Heart left ventricle (tissue), 16 donors: Measurements from ENCODE around the gene IL17REL. TPM values are rescaled to one million over a fixed set of nuclear protein-coding genes. Genes with fewer than 3 reads are reported as not detected.

ENCODE experiments used
- ATAC-seq, 4 donors: fragments of 200-7000 bp; cut with Tn5 transposase; one replicate each; pipeline ENCODE4 v1.9.1; 2020 to 2022; ENCODE audit warnings: moderate library complexity in 4 of 4, mild to moderate bottlenecking in 3 of 4, moderate number of reproducible peaks in 1 of 4
- DNase-seq, 5 donors: peaks; one replicate each; pipeline ENCODE4 v3.0.0-alpha.2; 2020
- H3K27ac ChIP-seq, 12 donors: fragments of 200-600 bp; sonication (generic) in 4 of 12; one replicate each; pipeline versions ENCODE4 v1.5.0 to v1.8.0; 2016 to 2022; ENCODE audit warnings: mild to moderate bottlenecking in 2 of 12
- H3K27me3 ChIP-seq, 9 donors: fragments of 200-600 bp; sonication (generic) in 2 of 9; one replicate each; pipeline versions ENCODE4 v1.5.1 to v1.8.0; 2016 to 2022; ENCODE audit warnings: mild to moderate bottlenecking in 3 of 9
- H3K36me3 ChIP-seq, 9 donors: fragments of 200-600 bp; sonication (generic) in 2 of 9; one replicate each; pipeline versions ENCODE4 v1.5.0 to v1.8.0; 2018 to 2022; ENCODE audit warnings: mild to moderate bottlenecking in 2 of 9
- H3K4me1 ChIP-seq, 12 donors: fragments of 200-600 bp; sonication (generic) in 4 of 12; one replicate each; pipeline versions ENCODE4 v1.5.0 to v1.8.0; 2016 to 2022; ENCODE audit warnings: mild to moderate bottlenecking in 3 of 12
- H3K4me3 ChIP-seq, 12 donors: fragments of 200-600 bp; sonication (generic) in 4 of 12; one replicate each; pipeline versions ENCODE4 v1.5.0 to v1.8.0; 2017 to 2022; ENCODE audit warnings: mild to moderate bottlenecking in 9 of 12, moderate library complexity in 4 of 12
- H3K9me3 ChIP-seq, 12 donors: fragments of 200-600 bp; sonication (generic) in 4 of 12; one replicate each; pipeline versions ENCODE4 v1.5.0 to v1.8.0; 2016 to 2022; ENCODE audit warnings: mild to moderate bottlenecking in 1 of 12
- POLR2A ChIP-seq, 2 donors: fragments of 450-650 bp; IDR thresholded peaks; one replicate each; pipeline ENCODE4 v1.6.1; 2017; ENCODE audit warnings: antibody characterized with exemption in 2 of 2, mild to moderate bottlenecking in 2 of 2, moderate library complexity in 2 of 2
- WGBS, 4 donors: extraction: QIAGEN DNeasy Blood & Tissue Kit in 2 of 4; methylation state at CpG; one replicate each; pipeline versions ENCODE4 v1.1.5 to v1.1.7; 2013 to 2018; 5-methylcytosine and 5-hydroxymethylcytosine counted together
- intact Hi-C, 10 donors: fragments of 100-400 bp; cut with DNase I; formaldehyde crosslinking; loops; one replicate each; pipeline versions ENCODE4 v1.11.1 to v1.14.2; 2022
- polyA plus RNA-seq, 2 donors: library from polyadenylated mRNA; stranded (reverse); fragments of 200-250 nt; gene quantifications; one replicate each; pipeline ENCODE4 v1.2.3, GENCODE V29; 2013
- total RNA-seq, 9 donors: library from RNA; depleted of rRNA in 2 of 9; stranded (reverse); fragments of >200 nt in 2 of 9; fragmentation: NEBNext Ultra II Directional in 3 of 9; extraction: Animal tissue kit (Norgen Biotek cat#: 25700) in 3 of 9; gene quantifications; one replicate each; pipeline versions ENCODE4 v1.1.0 to v1.2.4, GENCODE V29; 2016 to 2023
- TF ChIP-seq, protein P1 (sequence below), 12 donors: fragments of 200-600 bp; sonication (generic) in 4 of 12; IDR thresholded peaks; one replicate each; pipeline versions ENCODE4 v1.5.0 to v1.8.0; 2018 to 2022; ENCODE audit warnings: antibody characterized with exemption in 12 of 12, mild to moderate bottlenecking in 5 of 12
- donor health status: ischemic (EF 13 %, LVEDD 7.1; RV severe dilation, severe dysfunction).
- donor health status: healthy with polysubstance abuse.
- donor health status: DM: no; HTN: yes; CAD: no.
- donor health status: DM: no; HTN: no; CAD: no.
- donor health status: ischemic (EF 25% LVEDD 6.9; RV normal size, moderate dysfunction).
- donor health status: ischemic (EF 25% LVEDD 5.7; RV mildly dilated, moderate dysfunction).
- donor health status: healthy.
- donor health status: DM: yes; HTN: yes; CAD: no.
- donor health status: ischemic (EF 35%, LVEDD 5.7; RV mildly dilated, moderate dysfunction).
- donor health status: nonischemic (EF 11% LVEDD 7.7; RV severe dilation, severe dysfunction).
- donor health status: DM: yes; HTN: yes; CAD: no.
- donor health status: PGD.
- donor health status: ischemic (EF 29% LVEDD 5.4; RV normal size, mild dysfunction).
- donor health status: nonischemic (EF 23%, LVEDD 6.1; RV moderate dilation, normal function).

IL17REL gene
- total and polyA plus RNA-seq, 11 donors: not detected

- H3K4me1 ChIP-seq: peaks cover 10 to 58% (median 42%) of the 10 kb centered on the region in 12 donors
- no peak overlapping the region for H3K4me3 ChIP-seq
- TF ChIP-seq, protein P1, sequence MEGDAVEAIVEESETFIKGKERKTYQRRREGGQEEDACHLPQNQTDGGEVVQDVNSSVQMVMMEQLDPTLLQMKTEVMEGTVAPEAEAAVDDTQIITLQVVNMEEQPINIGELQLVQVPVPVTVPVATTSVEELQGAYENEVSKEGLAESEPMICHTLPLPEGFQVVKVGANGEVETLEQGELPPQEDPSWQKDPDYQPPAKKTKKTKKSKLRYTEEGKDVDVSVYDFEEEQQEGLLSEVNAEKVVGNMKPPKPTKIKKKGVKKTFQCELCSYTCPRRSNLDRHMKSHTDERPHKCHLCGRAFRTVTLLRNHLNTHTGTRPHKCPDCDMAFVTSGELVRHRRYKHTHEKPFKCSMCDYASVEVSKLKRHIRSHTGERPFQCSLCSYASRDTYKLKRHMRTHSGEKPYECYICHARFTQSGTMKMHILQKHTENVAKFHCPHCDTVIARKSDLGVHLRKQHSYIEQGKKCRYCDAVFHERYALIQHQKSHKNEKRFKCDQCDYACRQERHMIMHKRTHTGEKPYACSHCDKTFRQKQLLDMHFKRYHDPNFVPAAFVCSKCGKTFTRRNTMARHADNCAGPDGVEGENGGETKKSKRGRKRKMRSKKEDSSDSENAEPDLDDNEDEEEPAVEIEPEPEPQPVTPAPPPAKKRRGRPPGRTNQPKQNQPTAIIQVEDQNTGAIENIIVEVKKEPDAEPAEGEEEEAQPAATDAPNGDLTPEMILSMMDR (IDR thresholded peaks at IDR 0.05): no peak
- no peak for TF ChIP-seq POLR2A (IDR thresholded peaks at IDR 0.05)
- no peaks in the 10 kb centered on the region for H3K9me3 ChIP-seq
- H3K36me3 ChIP-seq: peaks cover 3 to 19% (median 11%) of the 10 kb centered on the region in 9 donors
- DNase-seq (peak in 1 of 5 donors; percentile 25), ATAC-seq (no peak)
- H3K27ac ChIP-seq: peak overlapping the region in 2 of 12 donors; percentile 98 to 99
- intact Hi-C loops: no loop called here
- 89 to 95% (median 90%) methylated on average over 12 to 16 of the region's 16 CpGs for WGBS, 4 donors
- H3K27me3 ChIP-seq: no peaks in the 10 kb centered on the region
These were observed 54.1 kb downstream of the IL17REL start for GRCh38 chr22:49958366-49958921.

DNA sequence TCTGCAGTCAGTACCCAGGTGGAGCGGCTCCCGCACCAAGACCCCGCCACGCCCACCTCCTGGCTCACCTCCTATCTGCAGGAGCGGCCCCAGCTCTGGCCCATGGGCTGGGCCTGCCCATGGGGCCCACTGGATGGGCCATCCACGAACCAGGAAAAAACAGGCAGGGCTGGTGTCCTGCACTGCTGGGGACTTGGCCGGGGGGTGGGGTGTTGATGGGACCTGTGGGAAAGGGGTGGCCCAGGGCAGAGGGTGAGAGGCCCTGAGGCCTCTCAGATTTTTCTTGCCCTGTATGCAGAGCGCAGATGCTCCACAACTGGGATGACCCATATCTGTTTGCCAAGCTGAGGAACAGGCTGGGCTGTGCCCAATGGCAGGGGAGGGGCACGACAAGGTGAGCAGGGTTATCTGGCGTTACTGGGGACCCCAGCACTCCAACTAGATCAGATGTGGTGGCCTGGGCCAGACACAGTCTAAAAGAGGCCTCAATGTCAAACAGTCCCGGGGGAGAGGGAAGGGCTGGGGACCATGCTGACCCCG lies 54.7 kb downstream of the IL17REL start:
- peaks cover 0 to 14% (median 6%) of the 10 kb centered on the region in 9 donors for H3K36me3 ChIP-seq
- no peak overlapping the region for H3K4me3 ChIP-seq
- no peak overlapping the region for H3K27ac ChIP-seq
- no peaks in the 10 kb centered on the region for H3K9me3 ChIP-seq
- intact Hi-C loops: no loop called here
- ATAC-seq (no peak), DNase-seq (peak in 1 of 5 donors; percentile 24)
- H3K27me3 ChIP-seq: no peaks in the 10 kb centered on the region
- WGBS, 4 donors: 87 to 95% (median 91%) methylated on average over 7 to 12 of the region's 12 CpGs
- TF ChIP-seq POLR2A (IDR thresholded peaks at IDR 0.05): no peak
- peaks cover 10 to 58% (median 41%) of the 10 kb centered on the region in 12 donors for H3K4me1 ChIP-seq

GRCh38 chr22:49956914-49957825 lies 55.4 kb downstream of the IL17REL start:
- intact Hi-C loops: no loop called here
- DNase-seq: peak in 2 of 5 donors; percentile 24
- H3K4me1 ChIP-seq: peaks cover 10 to 54% (median 39%) of the 10 kb centered on the region in 12 donors

GRCh38 chr22:49956418-49956770 lies 56.2 kb downstream of the IL17REL start:
- WGBS, 4 donors: 77 to 85% (median 82%) methylated on average over 14 to 15 of the region's 15 CpGs

More at GRCh38 chr22:49956914-49957825, 55.4 kb downstream of the IL17REL start:
- no peak for ATAC-seq
- Histone ChIP-seq H3K36me3 (peaks cover 0 to 8% (median 3%) of the 10 kb centered on the region in 9 donors), H3K4me3 (no peak overlapping the region), H3K27ac (no peak overlapping the region), H3K27me3 (no peaks in the 10 kb centered on the region), H3K9me3 (no peaks in the 10 kb centered on the region)
- no peak for TF ChIP-seq POLR2A (IDR thresholded peaks at IDR 0.05)
- TF ChIP-seq, protein P1 (IDR thresholded peaks at IDR 0.05): no peak
- WGBS, 4 donors: 85 to 92% (median 90%) methylated on average over 16 to 20 of the region's 20 CpGs

More at GRCh38 chr22:49956418-49956770, 56.2 kb downstream of the IL17REL start:
- Histone ChIP-seq H3K4me1 (peaks cover 10 to 54% (median 40%) of the 10 kb centered on the region in 12 donors), H3K36me3 (peaks cover 0 to 2% (median 0%) of the 10 kb centered on the region in 9 donors), H3K9me3 (no peaks in the 10 kb centered on the region), H3K4me3 (no peak overlapping the region), H3K27me3 (no peaks in the 10 kb centered on the region), H3K27ac (peak overlapping the region in 1 of 12 donors; percentile 84)
- TF ChIP-seq, protein P1 (IDR thresholded peaks at IDR 0.05): no peak
- TF ChIP-seq POLR2A (IDR thresholded peaks at IDR 0.05): no peak
- ATAC-seq (no peak), DNase-seq (peak in 2 of 5 donors; percentile 27 to 55)
- intact Hi-C loops: no loop called here
